Fibroblast of skin of left biceps (primary cell): ENCODE results near the gene JDP2.
"Not testable (repeated sequence)": the region's sequence is repeated elsewhere in the genome, so short reads cannot be mapped to it uniquely, and the experiment has no call there.

ENCODE experiments used
- DNase-seq, 2 experiments: peaks; one replicate each; pipeline ENCODE4 v3.0.0-alpha.2; 2013; ENCODE audit warnings: low read depth in 2 of 2

JDP2 gene

DNA sequence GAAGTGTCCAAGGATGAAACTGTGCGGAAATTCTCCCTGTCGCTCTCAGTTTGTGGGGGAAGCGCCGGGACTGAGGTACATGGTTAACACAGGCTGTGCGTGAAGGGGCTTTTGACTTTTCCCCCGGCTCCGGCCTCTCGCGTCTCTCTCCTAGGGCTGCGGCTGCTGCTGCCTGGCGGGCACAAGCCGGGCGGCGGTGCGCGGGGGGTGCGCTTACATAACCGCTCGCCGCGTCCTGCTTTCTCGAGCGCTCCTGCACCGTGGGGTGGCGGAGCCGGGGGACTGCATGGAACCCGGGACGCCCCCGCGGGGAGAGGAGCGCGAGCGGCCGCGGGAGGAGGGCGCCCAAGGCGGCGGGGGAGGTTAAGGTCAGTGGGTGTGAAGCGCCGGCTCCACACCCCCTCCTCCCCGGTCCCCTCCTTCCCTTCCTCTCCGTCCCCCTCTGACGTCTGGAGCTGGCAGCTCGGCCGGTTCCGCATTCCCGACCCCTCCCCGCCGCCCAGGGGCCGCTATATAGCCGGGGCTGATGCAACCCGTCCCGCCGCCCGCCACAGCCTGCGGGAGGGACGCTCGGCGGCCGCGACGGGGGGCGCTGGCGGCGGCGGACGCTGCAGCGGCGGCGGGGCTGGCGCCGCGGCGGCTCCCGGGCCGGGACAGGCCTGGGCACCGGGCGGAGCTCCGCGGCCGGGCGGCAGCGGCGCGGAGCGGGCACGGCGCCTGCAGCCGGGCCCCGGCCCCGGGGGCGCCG is at the start of gene JDP2:
TSS of gene JDP2 (plus strand) at position 541 of the 748 bp plus-strand sequence. CDS start 9,899 bp downstream, outside the sequence.
- peak; percentile 75 to 77 for DNase-seq

DNA sequence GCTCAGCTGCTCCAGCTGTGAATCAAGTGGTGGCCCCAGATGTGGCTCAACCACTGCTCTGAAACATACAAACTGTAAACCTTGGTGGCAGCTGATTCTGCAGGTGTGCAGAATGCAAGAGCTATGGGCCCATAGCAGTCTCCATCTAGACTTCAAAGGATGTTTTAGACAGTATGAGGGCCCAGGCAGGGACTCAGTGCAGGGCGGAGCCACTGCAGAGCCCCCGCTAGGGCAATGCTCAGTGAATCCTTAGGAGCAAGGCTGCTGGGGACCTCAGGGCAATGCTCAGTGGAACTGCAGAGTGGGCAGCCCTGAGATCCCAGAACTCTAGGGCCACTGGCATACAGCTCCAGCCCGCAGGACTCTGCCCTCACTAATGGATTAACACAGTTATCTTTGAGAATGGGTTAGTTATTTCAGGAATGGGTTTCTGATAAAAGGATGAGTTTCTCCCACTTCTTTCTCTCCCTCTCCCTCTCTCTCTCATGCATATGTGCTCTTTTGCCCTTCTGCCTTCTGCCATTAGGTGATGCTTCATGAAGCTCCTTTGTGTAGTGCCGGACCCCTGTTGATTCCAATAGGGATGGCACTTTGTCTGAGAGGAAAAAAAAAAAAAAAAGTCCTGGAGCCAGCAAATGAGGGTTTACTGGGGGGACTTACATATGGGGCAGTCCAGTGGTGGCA is 48.4 kb upstream of the JDP2 start:
- DNase-seq, result no peak

- no peak for DNase-seq
Observed at GRCh38 chr14:75379930-75380270, 47.9 kb upstream of the JDP2 start.

DNA sequence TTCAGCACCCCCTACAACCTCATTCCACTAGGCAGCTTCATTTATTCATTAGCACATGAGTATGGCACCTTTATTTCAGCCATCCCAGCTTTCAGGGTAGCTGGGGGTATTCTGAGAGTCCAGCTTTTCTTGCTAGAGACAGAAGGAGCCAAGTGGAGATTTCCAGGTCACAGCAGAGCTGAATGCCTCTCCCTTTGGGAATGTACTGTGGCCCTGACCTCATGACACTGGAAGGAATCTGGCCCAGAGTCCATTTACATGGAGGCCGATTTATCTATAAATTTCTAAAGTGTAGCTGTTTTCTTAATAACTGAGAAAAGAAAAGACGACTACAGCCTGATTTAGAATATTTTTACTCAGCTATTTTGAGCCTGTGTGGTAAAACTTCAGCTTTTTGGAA is 47.2 kb upstream of the JDP2 start:
- no peak for DNase-seq

DNA sequence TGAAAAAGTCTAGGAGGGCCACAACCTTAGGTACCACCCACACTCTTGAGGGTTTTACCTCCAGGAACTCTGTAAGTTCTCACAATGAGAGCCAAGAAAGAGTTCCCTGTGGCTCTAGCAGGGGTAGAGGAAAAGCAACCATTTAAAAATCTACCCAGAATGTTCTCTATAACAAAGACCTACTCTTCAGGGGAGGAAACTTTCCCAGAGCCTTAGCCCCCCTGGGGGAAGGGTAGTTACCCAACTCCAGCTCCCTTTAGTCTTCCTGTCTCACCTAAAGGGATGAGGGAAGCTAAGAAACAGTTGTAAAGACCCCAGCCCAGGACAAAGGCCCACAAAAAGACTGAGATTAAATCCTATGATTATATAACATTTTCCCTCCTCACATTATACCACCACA is 46.2 kb upstream of the JDP2 start:
- no peak for DNase-seq

- DNase-seq, result not testable (repeated sequence)
Observed at GRCh38 chr14:75383219-75383618, 44.6 kb upstream of the JDP2 start.

DNA sequence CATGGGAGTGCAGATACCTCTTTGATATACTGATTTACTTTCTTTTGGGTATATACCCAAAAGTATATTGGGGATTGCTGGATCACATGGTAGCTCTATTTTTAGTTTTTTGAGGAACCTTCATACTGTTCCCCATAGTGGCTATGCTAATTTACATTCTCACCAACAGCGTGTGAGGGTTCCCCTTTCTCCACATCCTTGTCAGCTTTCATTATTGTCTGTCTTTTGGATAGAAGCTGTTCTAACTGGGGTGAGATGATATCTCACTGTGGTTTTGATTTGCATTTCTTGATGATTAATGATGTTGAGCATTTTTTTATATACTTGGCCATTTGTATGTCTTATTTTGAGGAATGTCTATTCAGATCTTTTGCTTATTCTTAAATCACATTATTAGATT is 44.1 kb upstream of the JDP2 start:
- DNase-seq, result no peak

- no peak for DNase-seq
Observed at GRCh38 chr14:75389679-75390078, 38.1 kb upstream of the JDP2 start.

- DNase-seq, result no peak
Observed at GRCh38 chr14:75390183-75390582, 37.6 kb upstream of the JDP2 start.

GRCh38 chr14:75391953-75392352 is 35.9 kb upstream of the JDP2 start:
- no peak for DNase-seq

- no peak for DNase-seq
Observed at GRCh38 chr14:75392686-75393641, 34.9 kb upstream of the JDP2 start.

DNA sequence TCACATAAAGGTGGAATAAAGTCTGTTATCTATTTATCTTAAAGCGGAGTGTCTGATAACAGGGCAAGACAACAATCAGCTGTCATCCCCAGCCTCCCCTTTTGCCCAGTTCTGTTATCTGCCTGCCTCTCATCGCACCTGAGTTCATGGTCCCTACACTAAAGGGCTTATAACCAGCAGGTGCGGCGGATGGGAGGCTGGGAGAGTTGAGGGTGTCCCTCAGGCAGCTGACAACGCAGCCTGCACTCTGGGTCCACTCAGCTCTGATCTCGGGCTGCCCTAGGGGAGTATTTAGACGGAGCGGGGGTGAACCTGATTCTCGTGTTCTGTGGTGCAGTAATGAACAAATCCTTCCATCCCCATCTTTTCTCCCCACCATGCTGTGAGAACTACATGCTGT is 34.0 kb upstream of the JDP2 start:
- no peak for DNase-seq

- no peak for DNase-seq
Observed at GRCh38 chr14:75395862-75396261, 32.0 kb upstream of the JDP2 start.

- DNase-seq, result no peak
Observed at GRCh38 chr14:75399321-75399720, 28.5 kb upstream of the JDP2 start.

- no peak for DNase-seq
Observed at GRCh38 chr14:75399843-75400775, 27.7 kb upstream of the JDP2 start.

- no peak for DNase-seq
Observed at GRCh38 chr14:75401361-75401760, 26.5 kb upstream of the JDP2 start.

DNA sequence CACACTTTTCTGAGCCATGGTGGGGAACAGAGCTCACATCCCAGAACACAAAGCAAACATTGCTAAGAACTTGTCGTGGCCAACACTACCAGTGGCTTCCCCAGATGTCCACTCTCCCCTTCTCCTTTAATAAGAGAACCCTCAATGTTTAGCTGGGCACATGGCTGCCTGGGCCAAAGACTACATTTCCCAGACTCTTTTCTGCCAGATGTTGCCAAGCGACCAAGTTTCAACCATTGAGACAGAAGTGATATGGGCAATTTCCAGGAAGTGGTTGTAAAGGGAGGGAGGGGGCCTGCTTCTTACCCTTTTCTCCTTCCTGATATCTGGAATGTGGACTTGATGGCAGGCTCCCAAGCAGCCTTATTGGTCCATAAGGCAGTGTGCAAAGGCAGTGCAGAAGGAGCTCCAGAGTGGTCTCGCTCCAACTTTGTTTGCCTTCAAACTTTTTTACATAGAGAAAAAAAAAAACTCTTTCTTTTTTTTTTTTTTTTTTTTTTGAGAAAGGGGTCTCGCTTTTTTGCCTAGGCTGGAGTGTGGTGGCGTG is 24.9 kb upstream of the JDP2 start:
- no peak for DNase-seq

DNA sequence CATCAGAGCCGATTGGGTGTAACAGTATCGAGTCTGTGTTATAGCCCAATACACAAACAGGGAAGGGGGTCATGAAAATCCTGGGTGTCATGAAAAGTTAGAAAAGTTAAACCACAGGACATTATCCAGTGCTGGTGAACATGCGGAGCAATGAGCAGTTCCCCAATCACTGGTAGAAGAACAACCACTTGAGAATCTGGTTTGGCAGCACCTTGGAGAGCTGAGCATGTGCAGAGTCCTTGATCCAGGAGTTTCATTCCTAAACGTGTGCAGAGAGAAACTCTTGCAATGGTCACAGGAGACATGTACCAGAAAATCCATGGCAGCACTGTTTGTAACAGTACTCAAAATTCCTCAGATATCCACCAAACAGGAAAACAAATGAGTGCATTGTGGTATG is 23.0 kb upstream of the JDP2 start:
- no peak for DNase-seq

DNA sequence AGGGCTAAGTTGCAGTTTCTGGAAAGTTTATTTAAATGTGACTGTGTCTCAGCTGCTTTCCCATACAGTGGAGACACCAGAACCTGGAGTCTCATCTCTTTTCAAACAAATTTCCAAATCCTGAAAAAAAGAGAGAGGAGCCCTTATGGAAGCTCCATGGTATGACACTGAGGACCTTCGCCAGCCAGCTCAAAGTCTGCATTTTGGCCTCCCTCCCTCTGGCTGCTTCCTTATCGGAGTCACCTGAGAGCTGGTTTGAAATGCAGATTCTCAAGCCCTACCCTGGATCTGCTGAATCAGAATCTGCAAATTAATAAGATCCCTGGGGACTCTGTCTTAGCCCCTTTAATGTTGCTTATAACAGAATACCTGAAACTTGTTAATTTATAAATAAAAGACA is 21.7 kb upstream of the JDP2 start:
- no peak for DNase-seq

DNA sequence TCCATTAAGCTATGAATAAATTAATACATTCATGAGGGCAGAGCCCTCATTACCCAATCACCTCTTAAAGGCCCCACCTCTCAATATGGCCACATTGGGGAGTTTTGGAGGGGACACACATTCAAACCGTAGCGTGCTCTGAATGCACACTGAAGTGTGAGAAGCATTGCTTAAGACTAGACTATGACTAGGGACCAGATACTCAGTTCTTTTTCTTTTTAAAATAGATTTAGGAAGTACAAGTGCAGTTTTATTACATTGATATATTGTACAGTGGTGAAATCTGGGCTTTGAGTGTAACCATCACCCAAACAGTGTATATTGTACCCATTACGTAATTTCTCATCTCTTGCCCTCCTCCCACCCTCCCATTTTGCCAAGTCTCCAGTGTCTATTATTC is 21.0 kb upstream of the JDP2 start:
- DNase-seq, result no peak
